HL-60 (cell line): ENCODE results near the gene TRIM3.
"Not testable (repeated sequence)": the region's sequence is repeated elsewhere in the genome, so short reads cannot be mapped to it uniquely, and the experiment has no call there.

Source experiments
- DNase-seq, 2 experiments: peaks; one replicate each; pipeline ENCODE4 v3.0.0-alpha.2; 2010 to 2020; ENCODE audit warnings: low read depth in 1 of 2, low spot score in 1 of 2
- H3K27ac ChIP-seq: fragments of 250-450 bp; sonication (Bioruptor Pico); replicated peaks from 2 replicates; pipeline ENCODE4 v1.5.1; 2020; ENCODE audit warnings: mild to moderate bottlenecking, moderate library complexity
- H3K27me3 ChIP-seq: fragments of 250-450 bp; sonication (Bioruptor Pico); 2 replicates; pipeline ENCODE4 v1.5.1; 2021; ENCODE audit warnings: mild to moderate bottlenecking, moderate library complexity; ENCODE audit not compliant: insufficient read depth, poor library complexity, severe bottlenecking
- H3K4me3 ChIP-seq: replicated peaks from 2 replicates; pipeline ENCODE4 v1.5.1; 2011; ENCODE audit warnings: mild to moderate bottlenecking, control low read depth, low read length; ENCODE audit not compliant: insufficient read depth
- GABPA ChIP-seq: IDR thresholded peaks from 2 replicates; pipeline ENCODE4 v1.6.1; 2012; ENCODE audit warnings: low read depth
- POLR2AphosphoS5 ChIP-seq: IDR thresholded peaks from 2 replicates; pipeline ENCODE4 v1.6.1; 2012; ENCODE audit warnings: low read depth
- SPI1 ChIP-seq: IDR thresholded peaks from 2 replicates; pipeline ENCODE4 v1.6.1; 2012; ENCODE audit warnings: low read depth, mild to moderate bottlenecking, borderline replicate concordance
- long read RNA-seq: library from polyadenylated mRNA; unstranded; transcript quantifications from one replicate; pipeline ENCODE4 v2.0.0, GENCODE V29; 2020
- TF ChIP-seq, protein P1 (sequence below): IDR thresholded peaks from one replicate; pipeline ENCODE4 v1.5.1; 2011; ENCODE audit warnings: low read length, control low read depth, inconsistent platforms; ENCODE audit not compliant: insufficient read depth
- TF ChIP-seq, protein P2 (sequence below): IDR thresholded peaks from 2 replicates; pipeline ENCODE4 v1.6.1; 2012; ENCODE audit warnings: low read depth; ENCODE audit not compliant: insufficient replicate concordance

Gene TRIM3
- long read RNA-seq, partial matches to known transcripts = 0 of 4 reads
- long read RNA-seq, other reads (novel, unspliced or antisense) = 4 of 4 reads

DNA sequence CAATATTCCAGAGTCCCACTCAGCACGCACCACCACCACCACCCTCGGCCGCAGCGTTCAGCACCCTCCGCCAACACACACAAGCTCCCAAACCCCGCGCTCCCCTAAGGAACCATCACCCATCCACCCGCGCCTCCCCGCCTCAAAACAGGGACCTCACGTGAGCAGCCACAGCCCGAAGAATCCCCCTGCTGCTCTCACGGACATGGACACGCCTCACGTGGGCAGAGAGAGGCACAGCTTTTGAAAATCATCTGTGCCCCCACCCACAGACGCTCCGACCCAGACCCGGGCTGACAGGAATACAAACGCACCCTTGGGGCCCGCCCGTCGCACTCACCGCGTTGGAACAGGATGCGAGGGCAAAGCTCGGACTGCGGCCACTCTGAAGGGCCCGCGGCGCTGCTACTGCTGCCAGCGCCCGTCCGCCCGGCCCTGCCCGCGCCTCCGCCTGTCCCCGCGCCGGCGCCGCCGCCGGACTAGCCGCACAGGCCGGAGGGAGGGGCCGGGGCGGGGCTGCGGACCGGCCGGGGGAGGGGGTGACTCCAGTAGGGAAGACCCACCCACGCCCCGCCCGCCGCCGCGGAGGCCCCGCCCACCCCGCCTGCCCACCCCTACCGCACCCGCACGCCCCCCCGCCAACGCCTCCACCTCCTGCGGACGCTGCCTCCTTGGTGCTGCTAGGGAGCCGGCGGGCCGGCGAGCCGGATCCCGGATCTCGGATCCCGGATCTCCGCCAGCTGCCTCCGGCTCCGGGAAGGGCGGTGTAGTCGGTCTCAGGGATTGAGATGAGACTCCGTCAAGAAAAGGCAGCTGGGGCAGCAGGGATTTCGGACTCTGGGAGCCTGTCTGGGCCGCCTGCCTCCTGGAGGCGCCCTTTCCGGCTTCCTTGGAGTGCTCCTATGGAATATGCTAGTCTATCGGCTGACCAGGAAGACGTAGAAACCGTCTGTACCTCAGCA is at the start of gene TRIM3:
TRIM3 (minus strand) TSS at position 491 of the 962 bp plus-strand sequence. CDS start 8,246 bp downstream, outside the sequence.
- no peak within 1 kb of the TSS for H3K27ac ChIP-seq
- peak within 1 kb of the TSS; percentile 60 for H3K4me3 ChIP-seq
- TF ChIP-seq POLR2AphosphoS5 = no peak
- TF ChIP-seq, protein P1, sequence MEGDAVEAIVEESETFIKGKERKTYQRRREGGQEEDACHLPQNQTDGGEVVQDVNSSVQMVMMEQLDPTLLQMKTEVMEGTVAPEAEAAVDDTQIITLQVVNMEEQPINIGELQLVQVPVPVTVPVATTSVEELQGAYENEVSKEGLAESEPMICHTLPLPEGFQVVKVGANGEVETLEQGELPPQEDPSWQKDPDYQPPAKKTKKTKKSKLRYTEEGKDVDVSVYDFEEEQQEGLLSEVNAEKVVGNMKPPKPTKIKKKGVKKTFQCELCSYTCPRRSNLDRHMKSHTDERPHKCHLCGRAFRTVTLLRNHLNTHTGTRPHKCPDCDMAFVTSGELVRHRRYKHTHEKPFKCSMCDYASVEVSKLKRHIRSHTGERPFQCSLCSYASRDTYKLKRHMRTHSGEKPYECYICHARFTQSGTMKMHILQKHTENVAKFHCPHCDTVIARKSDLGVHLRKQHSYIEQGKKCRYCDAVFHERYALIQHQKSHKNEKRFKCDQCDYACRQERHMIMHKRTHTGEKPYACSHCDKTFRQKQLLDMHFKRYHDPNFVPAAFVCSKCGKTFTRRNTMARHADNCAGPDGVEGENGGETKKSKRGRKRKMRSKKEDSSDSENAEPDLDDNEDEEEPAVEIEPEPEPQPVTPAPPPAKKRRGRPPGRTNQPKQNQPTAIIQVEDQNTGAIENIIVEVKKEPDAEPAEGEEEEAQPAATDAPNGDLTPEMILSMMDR = no peak
- no peak for TF ChIP-seq GABPA
- no peaks in the 10 kb centered on the region for H3K27me3 ChIP-seq
- DNase-seq = peak; percentile 42 to 54

DNA sequence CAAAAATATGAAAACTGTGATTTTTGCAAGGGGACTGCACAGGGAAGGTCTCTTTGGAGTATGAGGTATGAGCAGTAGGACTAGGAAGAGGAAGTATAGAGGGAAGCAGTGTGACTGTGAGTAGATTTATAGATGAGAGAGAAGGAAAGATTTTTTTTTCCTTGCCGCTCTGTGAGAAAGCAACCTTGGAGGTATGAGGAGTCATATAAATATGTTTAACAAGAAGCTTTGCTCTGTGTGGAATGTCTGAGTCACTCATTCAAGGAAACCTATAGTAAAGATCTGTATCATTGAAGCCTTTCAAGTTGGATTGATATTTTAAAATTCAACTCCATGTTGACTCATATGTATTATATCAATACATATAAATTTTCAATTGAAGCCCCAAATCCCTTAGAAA is 49.5 kb upstream of the TRIM3 start:
- no peak for TF ChIP-seq POLR2AphosphoS5
- TF ChIP-seq GABPA = no peak
- no peak for TF ChIP-seq SPI1
- TF ChIP-seq, protein P2, sequence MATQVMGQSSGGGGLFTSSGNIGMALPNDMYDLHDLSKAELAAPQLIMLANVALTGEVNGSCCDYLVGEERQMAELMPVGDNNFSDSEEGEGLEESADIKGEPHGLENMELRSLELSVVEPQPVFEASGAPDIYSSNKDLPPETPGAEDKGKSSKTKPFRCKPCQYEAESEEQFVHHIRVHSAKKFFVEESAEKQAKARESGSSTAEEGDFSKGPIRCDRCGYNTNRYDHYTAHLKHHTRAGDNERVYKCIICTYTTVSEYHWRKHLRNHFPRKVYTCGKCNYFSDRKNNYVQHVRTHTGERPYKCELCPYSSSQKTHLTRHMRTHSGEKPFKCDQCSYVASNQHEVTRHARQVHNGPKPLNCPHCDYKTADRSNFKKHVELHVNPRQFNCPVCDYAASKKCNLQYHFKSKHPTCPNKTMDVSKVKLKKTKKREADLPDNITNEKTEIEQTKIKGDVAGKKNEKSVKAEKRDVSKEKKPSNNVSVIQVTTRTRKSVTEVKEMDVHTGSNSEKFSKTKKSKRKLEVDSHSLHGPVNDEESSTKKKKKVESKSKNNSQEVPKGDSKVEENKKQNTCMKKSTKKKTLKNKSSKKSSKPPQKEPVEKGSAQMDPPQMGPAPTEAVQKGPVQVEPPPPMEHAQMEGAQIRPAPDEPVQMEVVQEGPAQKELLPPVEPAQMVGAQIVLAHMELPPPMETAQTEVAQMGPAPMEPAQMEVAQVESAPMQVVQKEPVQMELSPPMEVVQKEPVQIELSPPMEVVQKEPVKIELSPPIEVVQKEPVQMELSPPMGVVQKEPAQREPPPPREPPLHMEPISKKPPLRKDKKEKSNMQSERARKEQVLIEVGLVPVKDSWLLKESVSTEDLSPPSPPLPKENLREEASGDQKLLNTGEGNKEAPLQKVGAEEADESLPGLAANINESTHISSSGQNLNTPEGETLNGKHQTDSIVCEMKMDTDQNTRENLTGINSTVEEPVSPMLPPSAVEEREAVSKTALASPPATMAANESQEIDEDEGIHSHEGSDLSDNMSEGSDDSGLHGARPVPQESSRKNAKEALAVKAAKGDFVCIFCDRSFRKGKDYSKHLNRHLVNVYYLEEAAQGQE = no peak
- TF ChIP-seq, protein P1 = no peak
- no peak for DNase-seq
- no peak overlapping the region for H3K27ac ChIP-seq
- no peak overlapping the region for H3K4me3 ChIP-seq
- H3K27me3 ChIP-seq = no peaks in the 10 kb centered on the region

DNA sequence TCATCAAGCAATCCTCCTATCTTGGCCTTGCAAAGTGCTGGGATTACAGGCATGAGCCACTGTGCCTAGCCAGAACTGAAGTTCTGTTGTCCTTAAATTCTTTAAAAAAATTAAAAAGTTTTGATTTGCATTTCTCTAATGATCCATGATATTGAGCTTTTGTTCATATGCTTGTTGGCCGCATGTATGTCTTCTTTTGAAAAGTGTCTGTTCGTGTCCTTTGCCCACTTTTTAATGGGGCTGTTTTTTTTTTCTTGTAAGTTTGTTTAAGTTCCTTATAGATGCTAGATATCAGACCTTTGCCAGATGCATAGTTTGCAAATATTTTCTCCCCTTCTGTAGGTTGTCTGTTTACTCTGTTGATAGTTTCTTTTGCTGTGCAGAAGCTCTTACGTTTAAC is 48.2 kb upstream of the TRIM3 start:
- not testable (repeated sequence) for H3K27ac ChIP-seq

DNA sequence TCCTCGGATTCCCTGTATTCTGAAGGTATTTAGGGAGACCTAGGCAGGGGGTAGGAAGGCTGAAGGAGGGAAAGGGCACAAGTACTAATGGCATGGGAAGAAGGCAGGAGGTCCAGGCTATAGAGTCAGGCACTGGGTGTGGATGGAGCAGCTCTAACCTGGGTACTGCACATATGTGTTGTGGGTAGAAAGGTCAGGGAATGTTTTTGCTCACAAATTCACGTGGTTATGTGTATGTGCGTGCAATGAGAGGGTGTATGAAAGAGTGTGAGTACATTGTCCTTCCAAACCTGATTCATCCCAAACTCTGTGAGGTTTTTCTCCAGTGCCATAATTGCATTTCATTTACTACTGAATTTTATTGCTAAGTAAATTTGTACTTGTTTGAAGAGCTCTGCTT is 46.5 kb upstream of the TRIM3 start:
- no peak for DNase-seq
- TF ChIP-seq, protein P1 = no peak
- TF ChIP-seq SPI1 (no peak), GABPA (no peak)
- H3K4me3 ChIP-seq = no peak overlapping the region
- H3K27me3 ChIP-seq = no peaks in the 10 kb centered on the region
- no peak overlapping the region for H3K27ac ChIP-seq

More for the DNA sequence above, 48.2 kb upstream of the TRIM3 start:
- H3K4me3 ChIP-seq, DNase-seq, H3K27me3 ChIP-seq: not testable (repeated sequence)

DNA sequence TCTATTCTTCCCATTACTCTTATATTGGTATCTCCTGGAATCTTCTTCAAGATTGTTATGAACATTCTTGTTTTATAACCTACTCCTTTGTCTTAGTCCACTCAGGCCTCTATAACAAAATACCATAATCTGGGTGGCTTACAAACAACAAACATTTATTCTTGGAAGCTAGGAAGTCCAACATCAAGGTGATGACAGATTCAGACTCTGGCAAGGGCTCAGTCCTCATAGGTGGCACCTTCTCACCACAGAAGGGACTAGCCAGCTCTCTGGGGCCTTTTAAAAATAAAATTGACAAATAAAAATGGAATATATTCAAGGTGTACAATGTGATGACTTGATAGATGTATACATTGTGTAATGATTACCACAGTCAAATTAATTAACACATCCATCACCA is 43.1 kb upstream of the TRIM3 start:
- no peak for DNase-seq
- TF ChIP-seq, protein P2 = no peak
- TF ChIP-seq GABPA = no peak
- TF ChIP-seq, protein P1 = no peak
- Histone ChIP-seq H3K4me3 (no peak overlapping the region), H3K27ac (no peak overlapping the region), H3K27me3 (no peaks in the 10 kb centered on the region)
